ENCODE measurements around the gene CBX4.

The CBX4 gene

DNA sequence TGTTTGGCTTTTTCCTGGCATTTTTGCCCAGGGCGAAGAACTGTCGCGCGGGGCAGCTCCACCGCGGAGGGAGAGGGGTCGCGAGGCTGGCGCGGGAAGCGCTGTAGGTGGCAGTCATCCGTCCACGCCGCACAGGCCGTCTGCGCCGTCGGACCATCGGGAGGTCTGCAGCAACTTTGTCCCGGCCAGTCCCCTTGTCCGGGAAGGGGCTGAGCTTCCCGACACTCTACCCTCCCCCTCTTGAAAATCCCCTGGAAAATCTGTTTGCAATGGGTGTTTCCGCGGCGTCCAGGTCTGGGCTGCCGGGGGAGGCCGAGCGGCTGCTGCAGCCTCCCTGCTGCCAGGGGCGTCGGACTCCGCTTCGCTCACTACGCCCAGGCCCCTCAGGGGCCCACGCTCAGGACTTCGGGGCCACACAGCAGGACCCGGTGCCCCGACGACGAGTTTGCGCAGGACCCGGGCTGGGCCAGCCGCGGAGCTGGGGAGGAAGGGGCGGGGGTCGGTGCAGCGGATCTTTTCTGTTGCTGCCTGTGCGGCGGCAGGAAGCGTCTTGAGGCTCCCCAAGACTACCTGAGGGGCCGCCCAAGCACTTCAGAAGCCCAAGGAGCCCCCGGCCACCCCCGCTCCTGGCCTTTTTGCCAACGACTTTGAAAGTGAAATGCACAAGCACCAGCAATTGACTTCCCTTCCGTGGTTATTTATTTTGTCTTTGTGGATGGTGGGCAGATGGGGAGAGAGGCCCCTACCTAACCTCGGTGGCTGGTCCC, 2.3 kb upstream of the CBX4 start:
- DNase-seq (ENCODE audit: extremely low read depth, low read depth), result no peak
- TF ChIP-seq, protein P1, sequence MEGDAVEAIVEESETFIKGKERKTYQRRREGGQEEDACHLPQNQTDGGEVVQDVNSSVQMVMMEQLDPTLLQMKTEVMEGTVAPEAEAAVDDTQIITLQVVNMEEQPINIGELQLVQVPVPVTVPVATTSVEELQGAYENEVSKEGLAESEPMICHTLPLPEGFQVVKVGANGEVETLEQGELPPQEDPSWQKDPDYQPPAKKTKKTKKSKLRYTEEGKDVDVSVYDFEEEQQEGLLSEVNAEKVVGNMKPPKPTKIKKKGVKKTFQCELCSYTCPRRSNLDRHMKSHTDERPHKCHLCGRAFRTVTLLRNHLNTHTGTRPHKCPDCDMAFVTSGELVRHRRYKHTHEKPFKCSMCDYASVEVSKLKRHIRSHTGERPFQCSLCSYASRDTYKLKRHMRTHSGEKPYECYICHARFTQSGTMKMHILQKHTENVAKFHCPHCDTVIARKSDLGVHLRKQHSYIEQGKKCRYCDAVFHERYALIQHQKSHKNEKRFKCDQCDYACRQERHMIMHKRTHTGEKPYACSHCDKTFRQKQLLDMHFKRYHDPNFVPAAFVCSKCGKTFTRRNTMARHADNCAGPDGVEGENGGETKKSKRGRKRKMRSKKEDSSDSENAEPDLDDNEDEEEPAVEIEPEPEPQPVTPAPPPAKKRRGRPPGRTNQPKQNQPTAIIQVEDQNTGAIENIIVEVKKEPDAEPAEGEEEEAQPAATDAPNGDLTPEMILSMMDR (IDR thresholded peaks at IDR 0.05; ENCODE audit: low read depth, low read length, missing control alignments), result no peak
- no peak overlapping the region for H3K4me3 ChIP-seq (replicated peaks; ENCODE audit: low read depth, low read length)

- no peak for DNase-seq (ENCODE audit: extremely low read depth, low read depth)
- TF ChIP-seq, protein P1 (IDR thresholded peaks at IDR 0.05; ENCODE audit: low read depth, low read length, missing control alignments), result no peak
- no peak overlapping the region for H3K4me3 ChIP-seq (replicated peaks; ENCODE audit: low read depth, low read length)
Measured at GRCh38 chr17:79840989-79841286, 1.7 kb upstream of the CBX4 start.

- H3K4me3 ChIP-seq (replicated peaks; ENCODE audit: low read depth, low read length), result no peak overlapping the region
- TF ChIP-seq, protein P1 (IDR thresholded peaks at IDR 0.05; ENCODE audit: low read depth, low read length, missing control alignments), result no peak
- no peak for DNase-seq (ENCODE audit: extremely low read depth, low read depth)
Measured at GRCh38 chr17:79840269-79840988, 1.2 kb upstream of the CBX4 start.

GRCh38 chr17:79838522-79839274, 542 bp downstream of the CBX4 start:
- H3K4me3 ChIP-seq (replicated peaks; ENCODE audit: low read depth, low read length), result peak overlapping the region; percentile 80
- DNase-seq (ENCODE audit: extremely low read depth, low read depth), result no peak
- TF ChIP-seq, protein P1 (IDR thresholded peaks at IDR 0.05; ENCODE audit: low read depth, low read length, missing control alignments), result no peak

DNA sequence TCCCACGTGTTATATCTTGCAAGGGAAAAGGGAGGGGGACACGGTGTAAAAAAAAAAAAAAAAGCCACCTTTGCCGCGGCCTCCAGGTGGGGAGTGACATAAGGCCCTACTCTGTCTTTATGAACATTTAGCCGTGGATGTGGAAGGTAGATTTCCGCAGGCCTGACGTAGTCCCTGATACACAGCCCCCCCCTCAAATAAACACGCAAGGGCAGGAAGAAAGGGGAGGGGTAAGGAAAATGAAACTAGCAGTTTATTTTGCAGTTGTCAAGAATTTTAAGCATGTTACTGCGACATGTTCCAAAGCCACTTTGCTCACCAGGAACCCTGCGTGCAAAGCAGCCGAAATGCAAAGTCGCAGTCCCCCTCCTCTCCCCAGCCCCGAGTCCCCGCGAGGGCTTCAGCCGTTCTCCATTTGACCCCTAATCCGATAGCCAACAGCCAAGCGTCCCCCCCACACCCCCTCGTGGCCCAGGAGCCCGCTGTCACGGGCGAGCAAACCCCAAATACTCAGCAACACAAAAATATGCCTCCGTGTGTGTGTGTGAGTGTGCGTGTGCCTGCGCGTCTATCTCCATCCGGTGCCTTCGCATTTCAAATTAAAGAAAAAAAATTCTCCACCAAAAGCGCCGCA, 1.2 kb downstream of the CBX4 start:
- DNase-seq (ENCODE audit: extremely low read depth, low read depth), result no peak
- TF ChIP-seq, protein P1 (IDR thresholded peaks at IDR 0.05; ENCODE audit: low read depth, low read length, missing control alignments), result no peak
- peak overlapping the region; percentile 80 for H3K4me3 ChIP-seq (replicated peaks; ENCODE audit: low read depth, low read length)

GRCh38 chr17:79836972-79837887, 2.0 kb downstream of the CBX4 start:
- DNase-seq (ENCODE audit: extremely low read depth, low read depth), result no peak
- TF ChIP-seq, protein P1 (IDR thresholded peaks at IDR 0.05; ENCODE audit: low read depth, low read length, missing control alignments), result no peak
- H3K4me3 ChIP-seq (replicated peaks; ENCODE audit: low read depth, low read length), result peak overlapping the region; percentile 80

Data from HFF-Myc (cell line).